Sigmoid colon (tissue), 4 donors: ENCODE results near the gene MAPK10.

Source experiments
- POLR2AphosphoS5 ChIP-seq, 4 donors: sonication (generic); formaldehyde crosslinking; IDR thresholded peaks; one replicate each; pipeline ENCODE4 v1.6.1; 2017; ENCODE audit warnings: antibody characterized with exemption in 4 of 4
- TF ChIP-seq, protein P1 (sequence below), 4 experiments: fragments of 450-650 bp in 3 of 4; fragments of 200-600 bp in 1 of 4; IDR thresholded peaks; one replicate each; pipeline ENCODE4 v1.5.1; 2016 to 2019; ENCODE audit warnings: antibody characterized with exemption in 4 of 4, mild to moderate bottlenecking in 3 of 4, moderate library complexity in 2 of 4

DNA sequence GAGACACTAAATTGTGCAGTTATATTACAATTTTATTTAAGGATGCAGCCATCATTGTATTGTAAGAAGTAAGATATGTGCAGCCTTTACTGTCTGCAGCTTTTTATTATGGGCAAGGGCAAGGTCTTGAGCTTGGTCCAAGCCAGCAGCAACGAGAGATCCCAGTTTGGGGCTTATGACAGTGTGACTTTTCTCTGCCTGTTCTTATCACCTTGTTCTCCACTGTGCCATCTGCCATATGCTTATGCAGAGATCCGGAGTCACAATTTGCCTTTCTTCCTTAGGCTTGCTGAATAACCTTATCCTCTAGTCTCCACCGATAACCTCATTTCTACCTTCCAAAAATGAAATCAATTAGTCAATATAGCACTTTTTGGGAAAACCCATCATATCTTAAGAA is 30.4 kb downstream of the MAPK10 start:
- TF ChIP-seq, protein P1, sequence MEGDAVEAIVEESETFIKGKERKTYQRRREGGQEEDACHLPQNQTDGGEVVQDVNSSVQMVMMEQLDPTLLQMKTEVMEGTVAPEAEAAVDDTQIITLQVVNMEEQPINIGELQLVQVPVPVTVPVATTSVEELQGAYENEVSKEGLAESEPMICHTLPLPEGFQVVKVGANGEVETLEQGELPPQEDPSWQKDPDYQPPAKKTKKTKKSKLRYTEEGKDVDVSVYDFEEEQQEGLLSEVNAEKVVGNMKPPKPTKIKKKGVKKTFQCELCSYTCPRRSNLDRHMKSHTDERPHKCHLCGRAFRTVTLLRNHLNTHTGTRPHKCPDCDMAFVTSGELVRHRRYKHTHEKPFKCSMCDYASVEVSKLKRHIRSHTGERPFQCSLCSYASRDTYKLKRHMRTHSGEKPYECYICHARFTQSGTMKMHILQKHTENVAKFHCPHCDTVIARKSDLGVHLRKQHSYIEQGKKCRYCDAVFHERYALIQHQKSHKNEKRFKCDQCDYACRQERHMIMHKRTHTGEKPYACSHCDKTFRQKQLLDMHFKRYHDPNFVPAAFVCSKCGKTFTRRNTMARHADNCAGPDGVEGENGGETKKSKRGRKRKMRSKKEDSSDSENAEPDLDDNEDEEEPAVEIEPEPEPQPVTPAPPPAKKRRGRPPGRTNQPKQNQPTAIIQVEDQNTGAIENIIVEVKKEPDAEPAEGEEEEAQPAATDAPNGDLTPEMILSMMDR (IDR thresholded peaks at IDR 0.05), result no peak
- TF ChIP-seq POLR2AphosphoS5 (IDR thresholded peaks at IDR 0.05), result no peak
